Measurements from ENCODE around the gene RABGEF1.

DNA sequence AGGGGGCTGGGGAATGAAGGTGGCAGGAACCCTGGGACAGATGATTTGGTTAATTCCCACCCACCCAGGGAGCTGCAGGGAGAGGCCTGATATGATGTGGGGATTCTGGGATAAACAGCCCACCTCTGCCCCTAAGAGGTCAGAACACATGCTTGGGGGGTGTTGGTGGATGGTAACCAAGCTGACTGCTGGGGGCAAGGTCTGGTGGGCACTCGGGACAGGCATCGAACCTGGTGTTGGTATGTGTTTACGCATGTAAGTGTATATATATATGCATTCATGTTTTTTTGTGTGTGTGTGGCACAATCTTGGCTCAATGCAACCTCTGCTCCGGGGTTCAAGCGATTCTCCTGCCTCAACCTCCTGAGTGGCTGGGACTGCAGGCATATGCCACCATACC, 99.8 kb downstream of the RABGEF1 start:
- TF ChIP-seq, protein P1, sequence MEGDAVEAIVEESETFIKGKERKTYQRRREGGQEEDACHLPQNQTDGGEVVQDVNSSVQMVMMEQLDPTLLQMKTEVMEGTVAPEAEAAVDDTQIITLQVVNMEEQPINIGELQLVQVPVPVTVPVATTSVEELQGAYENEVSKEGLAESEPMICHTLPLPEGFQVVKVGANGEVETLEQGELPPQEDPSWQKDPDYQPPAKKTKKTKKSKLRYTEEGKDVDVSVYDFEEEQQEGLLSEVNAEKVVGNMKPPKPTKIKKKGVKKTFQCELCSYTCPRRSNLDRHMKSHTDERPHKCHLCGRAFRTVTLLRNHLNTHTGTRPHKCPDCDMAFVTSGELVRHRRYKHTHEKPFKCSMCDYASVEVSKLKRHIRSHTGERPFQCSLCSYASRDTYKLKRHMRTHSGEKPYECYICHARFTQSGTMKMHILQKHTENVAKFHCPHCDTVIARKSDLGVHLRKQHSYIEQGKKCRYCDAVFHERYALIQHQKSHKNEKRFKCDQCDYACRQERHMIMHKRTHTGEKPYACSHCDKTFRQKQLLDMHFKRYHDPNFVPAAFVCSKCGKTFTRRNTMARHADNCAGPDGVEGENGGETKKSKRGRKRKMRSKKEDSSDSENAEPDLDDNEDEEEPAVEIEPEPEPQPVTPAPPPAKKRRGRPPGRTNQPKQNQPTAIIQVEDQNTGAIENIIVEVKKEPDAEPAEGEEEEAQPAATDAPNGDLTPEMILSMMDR (IDR thresholded peaks at IDR 0.05): no peak
- TF ChIP-seq EZH2 (IDR thresholded peaks at IDR 0.05): no peak
- no peak for TF ChIP-seq EZH2phosphoT487 (IDR thresholded peaks at IDR 0.05)

Measured in neural progenitor cell (in vitro differentiated cells).